ENCODE results near the gene SLC2A5. TPM values are rescaled to one million over a fixed set of nuclear protein-coding genes. Genes with fewer than 3 reads are reported as not detected.

The SLC2A5 gene
- polyA plus RNA-seq, 3 donors, result 0.75 to 1.3 (median 0.81) TPM

- Mint-ChIP-seq H3K36me3 (peaks cover 0 to 2% of the 10 kb centered on the region in 2 donors), H3K4me1 (peaks cover 54% of the 10 kb centered on the region), H3K9me3 (peaks cover 0 to 2% (median 0%) of the 10 kb centered on the region in 7 donors), H3K27me3 (ENCODE audit: low read depth in 3 of 3) (peaks cover 0 to 2% (median 0%) of the 10 kb centered on the region in 3 donors), H3K4me3 (peak overlapping the region; percentile 32 to 48), H3K27ac (peak overlapping the region in 6 of 7 donors; percentile 62 to 95 (median 88))
- no peak for TF ChIP-seq CTCF (IDR thresholded peaks at IDR 0.05)
- Histone ChIP-seq H3K4me1 (ENCODE audit: control insufficient read depth in 1 of 2, insufficient read depth in 2 of 2, low read length in 2 of 2) (peaks cover 55 to 67% of the 10 kb centered on the region in 2 donors), H4K20me1 (ENCODE audit: insufficient read depth, low read length) (no peaks in the 10 kb centered on the region), H3K9me3 (replicated peaks in 1 of 2; ENCODE audit: control insufficient read depth in 1 of 2, insufficient read depth in 1 of 2, low read length in 2 of 2) (no peaks in the 10 kb centered on the region), H3K27ac (ENCODE audit: low read depth in 1 of 2, low read length in 2 of 2) (no peak overlapping the region), H3K27me3 (ENCODE audit: control insufficient read depth in 2 of 2, insufficient read depth in 2 of 2, low read length in 2 of 2) (no peaks in the 10 kb centered on the region), H3K9ac (ENCODE audit: insufficient read depth, low read length, poor library complexity, severe bottlenecking) (no peak overlapping the region), H3K79me2 (ENCODE audit: insufficient read depth, low read length) (peaks cover 48% of the 10 kb centered on the region), H3K36me3 (replicated peaks in 1 of 2; ENCODE audit: control insufficient read depth in 1 of 2, insufficient read depth in 2 of 2, low read length in 2 of 2) (no peaks in the 10 kb centered on the region), H3K4me3 (replicated peaks in 1 of 3; ENCODE audit: low read depth in 2 of 3, low read length in 3 of 3) (no peak overlapping the region), H2AFZ (ENCODE audit: insufficient read depth, low read depth, low read length, poor library complexity, severe bottlenecking) (no peak overlapping the region), H3K4me2 (replicated peaks; ENCODE audit: extremely low read depth, low read length, poor library complexity, severe bottlenecking) (no peak overlapping the region)
- peak; percentile 80 to 92 (median 88) for DNase-seq
- intact Hi-C loops (cut with micrococcal nuclease), result no loop called here
- WGBS (ENCODE audit: insufficient coverage), result 63% methylated on average over 13 of the region's 24 CpGs
Observed at GRCh38 chr1:9066945-9067807, 2.3 kb downstream of the SLC2A5 start.

GRCh38 chr1:9065213-9065751, 4.2 kb downstream of the SLC2A5 start:
- Mint-ChIP-seq H3K36me3 (peaks cover 0 to 2% of the 10 kb centered on the region in 2 donors), H3K9me3 (peaks cover 0 to 2% (median 0%) of the 10 kb centered on the region in 7 donors), H3K4me3 (peak overlapping the region in 1 of 2 donors; percentile 4), H3K27ac (no peak overlapping the region), H3K27me3 (ENCODE audit: low read depth in 3 of 3) (peaks cover 0 to 2% (median 0%) of the 10 kb centered on the region in 3 donors), H3K4me1 (peaks cover 71% of the 10 kb centered on the region)
- peaks cover 48% of the 10 kb centered on the region for H3K79me2 ChIP-seq (ENCODE audit: insufficient read depth, low read length)
- no peaks in the 10 kb centered on the region for H3K27me3 ChIP-seq (ENCODE audit: control insufficient read depth in 2 of 2, insufficient read depth in 2 of 2, low read length in 2 of 2)
- intact Hi-C loops (cut with micrococcal nuclease), result no loop called here
- H3K4me3 ChIP-seq (replicated peaks in 1 of 3; ENCODE audit: low read depth in 2 of 3, low read length in 3 of 3), result no peak overlapping the region
- no peak for DNase-seq
- TF ChIP-seq CTCF (IDR thresholded peaks at IDR 0.05), result no peak
- no peak overlapping the region for H3K27ac ChIP-seq (ENCODE audit: low read depth in 1 of 2, low read length in 2 of 2)
- WGBS (ENCODE audit: insufficient coverage), result 37% methylated on average over 7 of the region's 7 CpGs
- peaks cover 70 to 71% of the 10 kb centered on the region in 2 donors for H3K4me1 ChIP-seq (ENCODE audit: control insufficient read depth in 1 of 2, insufficient read depth in 2 of 2, low read length in 2 of 2)
- H3K9me3 ChIP-seq (replicated peaks in 1 of 2; ENCODE audit: control insufficient read depth in 1 of 2, insufficient read depth in 1 of 2, low read length in 2 of 2), result no peaks in the 10 kb centered on the region
- H3K36me3 ChIP-seq (replicated peaks in 1 of 2; ENCODE audit: control insufficient read depth in 1 of 2, insufficient read depth in 2 of 2, low read length in 2 of 2), result no peaks in the 10 kb centered on the region
- H3K4me2 ChIP-seq (replicated peaks; ENCODE audit: extremely low read depth, low read length, poor library complexity, severe bottlenecking), result no peak overlapping the region
- no peak overlapping the region for H3K9ac ChIP-seq (ENCODE audit: insufficient read depth, low read length, poor library complexity, severe bottlenecking)
- H2AFZ ChIP-seq (ENCODE audit: insufficient read depth, low read depth, low read length, poor library complexity, severe bottlenecking), result peak overlapping the region; percentile 29
- H4K20me1 ChIP-seq (ENCODE audit: insufficient read depth, low read length), result no peaks in the 10 kb centered on the region
